GM21390 (cell line): Measurements from ENCODE around the gene LCAT.
A peak's percentile ranks its signal among the peaks of the same experiment; 100 is the strongest.
"Not testable (repeated sequence)": the region's sequence is repeated elsewhere in the genome, so short reads cannot be mapped to it uniquely, and the experiment has no call there.

Experiments
- ATAC-seq: cut with Tn5 transposase; IDR thresholded peaks from one replicate; pipeline ENCODE4 v1.9.1; 2021; ENCODE audit not compliant: unreplicated experiment

LCAT gene

DNA sequence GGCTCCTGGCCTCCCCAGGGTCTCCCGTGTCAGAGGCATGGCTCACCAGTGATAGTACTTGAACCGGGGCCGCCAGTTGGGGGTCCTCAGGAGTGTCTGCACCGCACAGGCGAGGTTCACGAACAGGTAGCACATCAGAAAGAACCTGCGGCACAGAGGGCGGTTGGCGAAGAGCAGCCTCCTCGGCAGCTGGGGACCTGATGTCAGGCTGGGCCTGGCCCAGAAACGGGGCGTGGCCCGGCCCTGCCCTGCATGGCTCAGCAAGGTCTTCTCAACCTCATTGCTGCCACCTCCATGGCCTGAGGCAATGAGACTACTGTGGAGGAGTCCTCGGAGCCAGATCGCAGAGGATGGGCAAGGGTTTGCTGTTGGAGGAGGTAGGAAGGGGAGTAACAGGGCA lies 4.1 kb upstream of the LCAT start:
- ATAC-seq = no peak

- no peak for ATAC-seq
Measured at GRCh38 chr16:67946966-67947558, 3.1 kb upstream of the LCAT start.

DNA sequence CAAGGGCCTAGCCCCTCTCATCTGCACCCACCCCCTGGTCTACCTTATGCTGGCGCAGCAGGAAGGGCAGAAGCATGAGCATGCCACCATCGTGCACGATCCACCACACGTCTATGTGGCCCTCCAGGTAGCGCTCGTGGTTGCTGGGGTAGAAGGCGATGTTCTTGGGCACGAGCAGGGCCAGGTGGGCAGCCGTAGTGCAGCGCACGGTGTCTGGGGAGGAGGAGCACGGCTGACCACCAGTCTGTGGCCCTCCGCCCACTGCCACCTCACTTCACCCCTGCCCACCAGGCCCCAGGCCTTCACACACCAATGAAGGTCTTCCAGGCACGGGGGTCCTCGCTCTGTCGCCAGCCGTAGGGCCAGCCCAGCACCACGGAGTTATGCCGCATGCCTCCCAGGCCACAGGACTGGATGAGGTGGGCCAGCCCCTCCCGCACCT lies 2.2 kb upstream of the LCAT start:
- ATAC-seq = no peak

DNA sequence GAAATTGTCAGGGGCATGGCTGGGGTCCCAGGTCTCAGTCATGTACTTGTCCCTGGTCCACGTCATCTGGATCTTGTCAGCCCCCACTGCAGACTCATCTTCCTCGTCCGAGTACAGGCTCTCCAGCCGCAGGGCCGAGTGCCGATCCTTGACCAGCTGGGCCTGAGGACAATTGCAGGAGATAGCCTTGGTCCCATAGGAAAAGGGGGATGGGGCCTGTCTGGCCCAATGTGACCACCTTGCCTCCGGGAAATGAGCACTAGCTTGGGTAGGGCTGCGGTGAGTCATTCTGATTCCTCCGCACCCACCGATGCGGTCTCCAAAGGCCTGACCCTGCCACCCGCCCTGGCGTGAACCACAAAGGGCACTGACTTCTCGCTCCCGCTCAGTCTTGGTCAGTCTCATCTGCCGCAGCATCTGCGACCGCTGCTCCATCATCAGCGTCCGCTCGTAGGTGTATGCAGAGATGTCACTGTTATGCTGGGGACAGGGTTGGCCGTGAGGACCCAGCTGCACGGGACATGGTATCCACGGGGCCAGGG lies 1.5 kb upstream of the LCAT start:
- no peak for ATAC-seq

DNA sequence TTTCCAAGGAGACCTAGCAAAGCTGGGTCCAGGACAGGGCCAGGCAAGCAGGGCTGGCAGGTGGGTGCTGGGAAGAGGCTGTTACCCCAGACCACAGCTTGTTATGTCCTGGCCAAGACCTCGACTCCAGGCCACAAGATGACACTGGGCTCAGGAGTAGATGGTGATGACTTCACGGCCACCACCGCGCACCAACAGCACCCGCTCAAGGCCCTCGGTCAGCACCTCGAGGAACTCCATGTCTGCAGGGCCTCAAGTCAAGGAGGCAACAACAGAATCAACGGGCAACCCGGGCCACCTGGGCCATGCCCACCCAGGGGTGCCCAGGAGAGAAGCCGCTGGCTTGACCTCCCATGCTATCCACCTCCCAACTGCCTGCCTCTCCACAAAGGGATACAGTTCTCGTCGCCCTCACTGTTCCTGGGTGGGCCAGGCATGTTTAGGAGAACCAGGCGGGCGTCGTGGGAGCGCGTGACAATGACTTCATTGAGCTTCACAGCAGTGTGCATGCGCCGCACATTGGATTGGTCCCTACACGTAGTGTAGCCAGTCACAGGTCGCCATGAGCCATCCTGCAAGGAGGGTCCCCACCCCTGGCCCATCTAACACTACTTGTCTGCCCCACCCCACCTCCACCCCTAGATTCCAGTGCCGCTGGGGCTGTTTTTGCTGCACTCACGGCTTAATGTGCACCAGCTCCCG lies 921 bp upstream of the LCAT start:
- ATAC-seq = no peak

DNA sequence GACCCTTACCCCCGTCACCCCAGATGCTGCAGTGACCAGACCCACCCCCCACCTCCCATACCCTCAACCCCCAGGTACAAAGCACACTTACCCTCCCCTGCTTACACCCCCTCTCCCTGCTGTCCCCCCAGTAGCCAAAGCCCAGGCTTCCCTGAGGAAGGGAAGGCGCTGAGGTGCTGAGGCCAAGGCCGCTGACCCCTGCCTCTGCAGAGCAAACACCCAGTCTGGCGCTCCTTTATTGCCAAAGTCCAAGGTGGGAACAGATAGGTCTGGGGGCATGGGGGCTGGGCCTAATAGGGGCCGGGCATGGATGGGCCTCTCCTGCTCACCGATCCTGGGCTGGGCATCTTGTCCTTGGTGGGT lies 683 bp downstream of the LCAT start:
- ATAC-seq = no peak

DNA sequence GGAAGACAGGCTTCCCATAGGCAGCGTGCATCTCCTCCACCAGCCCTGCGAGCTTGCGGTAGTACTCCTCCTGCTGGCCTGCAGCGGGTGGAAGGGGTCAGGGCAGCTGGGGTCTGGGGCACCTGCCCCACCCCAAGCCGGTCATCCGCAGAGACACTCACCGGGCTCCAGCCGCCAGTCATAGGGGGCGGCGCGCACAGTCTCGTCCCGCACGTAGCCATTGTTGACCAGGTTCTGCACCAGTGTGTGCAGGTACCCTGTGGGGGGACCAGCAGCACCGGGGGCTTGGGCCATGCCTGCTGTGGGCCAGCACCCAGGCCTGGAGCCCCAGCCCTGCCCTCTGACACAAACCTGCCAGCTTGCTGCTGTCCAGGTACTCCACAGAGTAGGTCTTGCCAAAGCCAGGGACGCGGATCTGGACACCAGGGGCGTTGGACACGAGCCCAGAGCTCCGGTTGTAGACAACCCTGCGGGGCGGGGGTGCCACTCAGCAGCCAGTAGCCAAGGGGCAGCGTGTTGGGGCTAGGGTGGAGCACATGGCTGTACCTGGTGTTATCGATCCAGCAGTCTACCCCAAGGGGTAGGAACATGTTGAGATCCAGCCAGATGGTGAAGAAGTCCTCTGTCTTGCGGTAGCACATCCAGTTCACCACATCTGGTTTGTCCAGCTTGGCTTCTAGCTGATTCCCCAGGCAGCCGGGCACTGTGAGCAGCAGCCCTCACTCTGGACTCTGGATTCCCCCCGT lies 1.2 kb downstream of the LCAT start:
- ATAC-seq = no peak

- no peak for ATAC-seq
Measured at GRCh38 chr16:67942200-67942509, 1.8 kb downstream of the LCAT start.

GRCh38 chr16:67941469-67942199 lies 2.3 kb downstream of the LCAT start:
- no peak for ATAC-seq

GRCh38 chr16:67940446-67941089 lies 3.4 kb downstream of the LCAT start:
- ATAC-seq = no peak

- ATAC-seq = no peak
Measured at GRCh38 chr16:67939507-67940445, 4.1 kb downstream of the LCAT start.

DNA sequence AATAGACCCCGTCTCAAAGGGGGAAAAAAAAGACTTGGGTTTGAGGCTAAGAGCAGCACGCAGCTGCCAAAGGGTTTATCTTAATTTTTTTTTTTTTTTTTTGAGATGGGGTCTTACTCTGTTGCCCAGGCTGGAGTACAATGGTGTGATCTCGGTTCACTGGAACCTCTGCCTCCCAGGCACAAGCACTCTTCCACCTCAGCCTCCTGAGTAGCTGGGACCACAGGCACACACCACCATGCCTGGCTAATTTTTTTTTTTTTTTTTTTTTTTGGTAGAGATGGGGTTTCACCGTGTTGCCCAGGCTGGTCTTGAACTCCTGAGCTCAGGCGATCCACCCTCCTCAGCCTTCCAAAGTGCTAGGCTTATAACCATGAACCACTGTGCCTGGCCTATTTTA lies 6.2 kb downstream of the LCAT start:
- not testable (repeated sequence) for ATAC-seq

GRCh38 chr16:67936880-67937605 lies 6.9 kb downstream of the LCAT start:
- peak; percentile 59 for ATAC-seq

DNA sequence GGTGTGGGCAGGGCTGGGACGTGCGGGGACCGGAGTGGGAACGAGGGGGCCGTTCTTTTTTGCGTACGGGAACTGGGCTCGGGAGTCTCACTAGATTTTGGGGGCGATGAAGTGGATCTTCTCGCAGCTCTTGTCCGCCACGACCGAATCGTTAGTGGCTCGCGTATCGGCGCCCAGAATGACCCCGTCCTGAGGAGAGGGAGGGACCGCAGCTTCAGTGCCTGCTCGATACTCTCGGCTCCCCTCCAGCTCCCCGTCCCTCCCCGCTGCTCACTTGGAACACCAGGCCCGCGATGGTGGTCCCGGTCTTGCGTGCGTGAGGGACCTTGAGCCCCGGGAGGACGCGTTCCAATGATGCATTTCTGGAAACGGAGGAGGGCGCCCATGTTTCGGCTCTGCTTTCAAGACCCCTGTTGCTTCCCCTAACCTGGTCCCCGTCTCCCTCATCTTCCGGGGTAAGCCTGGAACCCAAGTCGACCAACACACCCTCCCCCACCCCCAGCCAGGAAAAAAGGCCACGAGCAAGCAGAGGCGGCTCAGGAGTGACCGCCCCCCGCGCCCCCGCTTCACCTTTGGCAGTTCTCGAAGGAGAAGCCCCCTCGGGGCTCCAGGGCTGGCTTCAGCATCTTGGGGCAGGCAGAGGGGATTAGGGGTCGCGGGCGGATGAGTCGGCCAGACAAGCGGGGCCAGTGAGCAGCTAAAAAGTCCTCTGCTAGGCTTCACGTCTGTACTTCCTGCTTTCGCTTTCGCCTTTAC lies 7.6 kb downstream of the LCAT start, which contains the start of gene PSMB10:
Gene PSMB10 (minus strand): TSS at position 727 of the 756 bp plus-strand sequence. CDS start 101 bp downstream, at position 626.
- peak; percentile 2 for ATAC-seq

DNA sequence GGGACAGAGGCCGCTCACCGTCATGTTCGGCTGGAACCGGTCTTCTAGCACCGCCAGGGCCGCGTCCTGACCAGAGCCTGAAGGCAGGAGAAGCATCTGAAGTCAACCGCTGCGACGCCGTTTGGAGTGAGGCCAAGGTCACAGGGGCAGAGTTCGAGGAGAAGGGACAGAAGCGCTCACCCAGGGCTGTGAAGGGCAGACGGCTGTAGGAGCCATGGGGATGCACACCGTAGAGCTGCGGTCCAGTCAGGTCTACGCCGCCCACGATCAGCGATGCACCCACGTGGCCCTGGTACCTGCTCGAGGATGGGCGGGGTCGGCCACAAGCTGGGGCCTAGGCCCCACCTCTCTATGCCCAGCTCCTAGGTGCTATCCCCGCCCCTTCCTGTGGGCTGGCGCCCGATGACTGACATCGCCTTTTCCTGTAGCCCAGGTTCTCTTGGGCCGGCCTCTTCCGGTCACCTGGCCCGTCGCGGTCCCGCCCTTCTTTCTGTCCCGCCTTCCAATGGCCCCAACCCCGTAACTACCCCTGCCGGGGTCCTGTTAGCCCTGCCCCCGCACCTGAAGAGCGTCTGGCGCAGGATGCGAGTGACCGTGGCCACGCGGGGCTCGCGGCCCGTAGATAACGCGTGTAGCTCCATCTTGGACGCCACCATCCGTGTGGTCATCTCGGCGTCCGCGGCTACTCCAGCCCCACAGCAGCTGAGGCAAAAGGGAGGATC lies 8.4 kb downstream of the LCAT start:
- ATAC-seq = peak; percentile 83

DNA sequence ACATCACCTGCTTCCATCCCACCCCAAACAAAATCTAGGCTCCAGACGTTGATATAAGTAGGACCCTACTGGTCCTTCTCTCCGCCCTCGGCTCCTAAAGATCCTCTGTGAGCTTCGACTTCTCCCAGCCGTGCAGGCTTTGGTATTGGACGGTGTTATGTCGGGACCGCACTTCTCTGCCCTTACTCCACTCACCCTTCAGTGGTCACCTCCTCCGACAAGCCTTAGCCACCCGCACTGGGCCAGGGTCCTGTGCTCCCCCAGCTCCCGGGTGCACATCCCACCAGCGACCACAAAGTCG lies 8.9 kb downstream of the LCAT start:
- ATAC-seq = no peak

GRCh38 chr16:67934306-67935100 lies 9.4 kb downstream of the LCAT start:
- ATAC-seq = no peak
